Astrocyte of the cerebellum (primary cell): Measurements from ENCODE around the gene POU4F3.

ENCODE experiments used
- DNase-seq: peaks from one replicate; pipeline ENCODE4 v3.0.0-alpha.2; 2011; ENCODE audit warnings: low read depth
- H3K4me3 ChIP-seq: 2 replicates; pipeline ENCODE4 v1.5.1; 2011; ENCODE audit warnings: mild to moderate bottlenecking, low read depth, low read length, moderate library complexity
- CTCF ChIP-seq: IDR thresholded peaks from 2 replicates; pipeline ENCODE4 v1.5.1; 2012; ENCODE audit warnings: low read length, low read depth, moderate library complexity, mild to moderate bottlenecking; ENCODE audit errors: missing control alignments
- in situ Hi-C: cut with HindIII; loops from 2 replicates; pipeline ENCODE4 v1.10.0; 2017; ENCODE audit warnings: low sequenced_read_pairs

The POU4F3 gene

GRCh38 chr5:146302406-146302805, 36.2 kb upstream of the POU4F3 start:
- DNase-seq, result no peak
- in situ Hi-C loops, result no loop called here

GRCh38 chr5:146306838-146307237, 31.8 kb upstream of the POU4F3 start:
- DNase-seq, result no peak
- H3K4me3 ChIP-seq, result no peak overlapping the region
- in situ Hi-C loops, result no loop called here
- no peak for TF ChIP-seq CTCF

More at GRCh38 chr5:146302406-146302805, 36.2 kb upstream of the POU4F3 start:
- no peak for TF ChIP-seq CTCF
- no peak overlapping the region for H3K4me3 ChIP-seq

- TF ChIP-seq CTCF, result no peak
- no peak for DNase-seq
- in situ Hi-C loops, result no loop called here
- no peak overlapping the region for H3K4me3 ChIP-seq
Measured at GRCh38 chr5:146307796-146308195, 30.8 kb upstream of the POU4F3 start.

- TF ChIP-seq CTCF, result no peak
- in situ Hi-C loops, result no loop called here
- no peak for DNase-seq
- H3K4me3 ChIP-seq, result no peak overlapping the region
Measured at GRCh38 chr5:146310540-146310939, 28.1 kb upstream of the POU4F3 start.

- in situ Hi-C loops, result no loop called here
- no peak overlapping the region for H3K4me3 ChIP-seq
- TF ChIP-seq CTCF, result no peak
Measured at GRCh38 chr5:146311278-146311677, 27.4 kb upstream of the POU4F3 start.

DNA sequence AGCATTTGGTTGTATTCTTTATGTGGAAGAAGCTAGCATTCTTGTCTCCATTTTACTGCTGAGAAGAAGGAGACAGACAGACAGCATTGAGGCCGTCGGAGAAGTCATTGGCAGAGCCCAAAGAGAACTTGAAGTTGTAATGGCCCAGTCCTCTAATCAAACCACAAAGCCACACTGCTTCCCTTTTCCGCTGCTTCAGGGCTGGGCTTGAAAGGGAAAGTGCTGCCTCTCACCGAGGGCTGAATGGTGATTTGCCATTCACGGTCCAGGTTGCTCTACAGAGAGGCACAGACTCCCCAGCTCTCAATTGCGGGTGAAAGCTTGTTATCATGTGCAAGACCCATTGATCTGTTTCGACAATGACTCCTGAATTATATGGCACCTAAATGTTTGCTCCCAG, 25.6 kb upstream of the POU4F3 start:
- in situ Hi-C loops, result no loop called here
- no peak overlapping the region for H3K4me3 ChIP-seq
- TF ChIP-seq CTCF, result no peak
- DNase-seq, result no peak

More at GRCh38 chr5:146311278-146311677, 27.4 kb upstream of the POU4F3 start:
- DNase-seq, result no peak

DNA sequence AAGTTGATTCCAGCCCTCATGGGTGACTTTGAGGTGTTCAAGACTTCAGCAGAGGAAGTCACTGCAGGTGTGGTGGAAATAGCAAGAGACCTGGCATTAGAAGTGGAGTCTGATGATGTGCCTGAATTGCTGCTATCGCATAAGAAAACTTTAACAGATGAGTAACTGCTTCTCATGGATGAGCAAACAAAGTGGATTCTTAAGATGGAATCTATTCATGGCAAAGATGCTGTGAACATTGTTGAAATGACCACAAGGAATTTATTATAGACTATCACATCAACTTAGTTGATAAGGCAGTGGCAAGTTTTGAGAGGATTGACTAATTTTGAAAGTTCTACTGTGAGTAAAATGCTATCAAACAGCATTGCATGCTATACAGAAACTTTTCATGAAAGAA, 17.1 kb upstream of the POU4F3 start:
- TF ChIP-seq CTCF, result no peak
- in situ Hi-C loops, result no loop called here

More for the DNA sequence above, 17.1 kb upstream of the POU4F3 start:
- H3K4me3 ChIP-seq, result no peak overlapping the region
- no peak for DNase-seq
